Measurements from ENCODE around the gene CLEC19A. TPM values are rescaled to one million over a fixed set of nuclear protein-coding genes. Genes with fewer than 3 reads are reported as not detected.
A peak's percentile ranks its signal among the peaks of the same experiment; 100 is the strongest.

The CLEC19A gene
- total RNA-seq, 1 experiment from 2014 or later: 0.09 TPM

GRCh38 chr16:19356024-19356952 is 70.8 kb downstream of the CLEC19A start:
- peaks cover 4% of the 10 kb centered on the region; the same call in 1 of the 2 replicates for H3K9me3 Mint-ChIP-seq
- ChIA-PET CTCF (interaction anchor here (2.3 kb wide), 1 partner anchor 177 kb away, joined by 6 read pairs; no protein-coding TSS in a partner anchor), POLR2A (no interaction called here)
- no peak for TF ChIP-seq ELF4 (CRISPR knock-in tag; IDR thresholded peaks at IDR 0.05; ENCODE audit: low read depth)
- no peak for TF ChIP-seq ZNF121 (CRISPR knock-in tag; IDR thresholded peaks at IDR 0.05)
- TF ChIP-seq SMAD3 (CRISPR knock-in tag; IDR thresholded peaks at IDR 0.05; ENCODE audit: borderline replicate concordance): no peak
- H3K4me3 Mint-ChIP-seq: no peak overlapping the region
- no peak for ATAC-seq
- no peaks in the 10 kb centered on the region for H3K36me3 Mint-ChIP-seq
- DNase-seq (ENCODE audit: low spot score): no peak
- H3K4me1 Mint-ChIP-seq: no peaks in the 10 kb centered on the region
- H3K27ac Mint-ChIP-seq: no peak overlapping the region
- no peaks in the 10 kb centered on the region for H3K27me3 Mint-ChIP-seq (ENCODE audit: low read depth)

DNA sequence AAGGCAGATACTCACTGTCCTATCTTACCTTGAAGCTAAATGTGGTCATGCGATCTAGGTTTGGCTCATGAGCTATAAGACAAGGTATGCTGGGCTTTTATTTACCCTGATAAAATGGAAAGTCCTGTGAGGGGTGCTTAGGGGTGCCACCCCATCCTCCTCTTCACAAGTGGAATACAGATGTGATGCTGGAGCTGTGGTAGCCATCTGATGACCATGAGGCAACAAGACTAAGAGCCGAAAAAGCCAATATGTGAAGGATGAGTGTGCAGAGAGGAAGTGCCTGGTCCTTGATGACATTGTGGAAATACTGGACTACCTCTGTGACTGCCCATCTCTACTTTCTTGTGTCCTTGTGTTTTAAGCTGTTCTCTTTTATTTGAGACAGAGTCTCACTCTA is 74.0 kb downstream of the CLEC19A start:
- POLR2A ChIA-PET: no interaction called here
- ATAC-seq (no peak), DNase-seq (ENCODE audit: low spot score) (no peak)
- no peak for TF ChIP-seq USF2 (CRISPR knock-in tag; IDR thresholded peaks at IDR 0.05)
- TF ChIP-seq AR (CRISPR knock-in tag; IDR thresholded peaks at IDR 0.05): no peak
- TF ChIP-seq ZBTB21 (CRISPR knock-in tag; IDR thresholded peaks at IDR 0.05; ENCODE audit: borderline replicate concordance): no peak
- no peak for TF ChIP-seq SOX15 (CRISPR knock-in tag; IDR thresholded peaks at IDR 0.05)
- TF ChIP-seq GTF2I (CRISPR knock-in tag; conservative IDR thresholded peaks at IDR 0.05): peak; percentile 65; the same call in 1 of the 2 replicates
- H3K4me1 Mint-ChIP-seq: no peaks in the 10 kb centered on the region
- no peak overlapping the region for H3K4me3 Mint-ChIP-seq
- CTCF ChIA-PET: no interaction called here
- peaks cover 4% of the 10 kb centered on the region; the same call in 1 of the 2 replicates for H3K9me3 Mint-ChIP-seq
- no peaks in the 10 kb centered on the region for H3K36me3 Mint-ChIP-seq
- no peak overlapping the region for H3K27ac Mint-ChIP-seq
- H3K27me3 Mint-ChIP-seq (ENCODE audit: low read depth): no peaks in the 10 kb centered on the region

Other genes with a start within 250 kb of the CLEC19A start
- gene COQ7, start 218.1 kb upstream of the CLEC19A start, total RNA-seq (2021): 20.7 to 27.4 TPM (median 22.4 TPM) in 3 replicates
- 5.3 to 7.1 TPM (median 6.6 TPM) in 3 replicates for gene ITPRIPL2, start 171.8 kb upstream of the CLEC19A start, total RNA-seq (2021)
- gene SYT17, start 117.5 kb upstream of the CLEC19A start, total RNA-seq (2021): 5.5 to 6.8 TPM (median 6.3 TPM) in 3 replicates
- gene TMC5, start 132.2 kb downstream of the CLEC19A start, total RNA-seq (2021): 2.1 to 4.6 TPM (median 3.1 TPM) in 3 replicates
- 58.3 to 65.7 TPM (median 60.6 TPM) in 3 replicates for gene GDE1, start 236.4 kb downstream of the CLEC19A start, total RNA-seq (2021)
- gene CCP110, start 238.2 kb downstream of the CLEC19A start, total RNA-seq (2021): 17.9 to 23.9 TPM (median 19.5 TPM) in 3 replicates